HG03442 (cell line): ENCODE results near the gene RPS4Y1.
"Not testable (repeated sequence)": the region's sequence is repeated elsewhere in the genome, so short reads cannot be mapped to it uniquely, and the experiment has no call there.

Experiments
- ATAC-seq: cut with Tn5 transposase; IDR thresholded peaks from one replicate; pipeline ENCODE4 v1.9.1; 2021; ENCODE audit warnings: mild to moderate bottlenecking, moderate library complexity; ENCODE audit not compliant: unreplicated experiment

The RPS4Y1 gene

GRCh38 chrY:2841471-2841893 lies at the start of gene RPS4Y1:
Gene RPS4Y1 (plus strand): TSS chrY:2841602. CDS start chrY:2841625, 23 bp downstream.
- ATAC-seq, result peak; percentile 89

GRCh38 chrY:2796977-2797523 lies 44.4 kb upstream of the RPS4Y1 start:
- ATAC-seq, result no peak

GRCh38 chrY:2797991-2798390 lies 43.4 kb upstream of the RPS4Y1 start:
- no peak for ATAC-seq

- no peak for ATAC-seq
These were observed 41.2 kb upstream of the RPS4Y1 start for GRCh38 chrY:2800246-2800645.

GRCh38 chrY:2817146-2817896 lies 24.1 kb upstream of the RPS4Y1 start:
- not testable (repeated sequence) for ATAC-seq

- no peak for ATAC-seq
These were observed 16.9 kb upstream of the RPS4Y1 start for GRCh38 chrY:2824471-2824870.

- no peak for ATAC-seq
These were observed 12.9 kb upstream of the RPS4Y1 start for GRCh38 chrY:2828497-2828896.

GRCh38 chrY:2835230-2835629 lies 6.2 kb upstream of the RPS4Y1 start:
- ATAC-seq, result no peak

- ATAC-seq, result no peak
These were observed 4.3 kb upstream of the RPS4Y1 start for GRCh38 chrY:2837078-2837477.

- no peak for ATAC-seq
These were observed 3.5 kb upstream of the RPS4Y1 start for GRCh38 chrY:2837932-2838331.

GRCh38 chrY:2846791-2847190 lies 5.4 kb downstream of the RPS4Y1 start:
- ATAC-seq, result no peak

GRCh38 chrY:2848384-2848783 lies 7.0 kb downstream of the RPS4Y1 start:
- ATAC-seq, result no peak

GRCh38 chrY:2849368-2849767 lies 8.0 kb downstream of the RPS4Y1 start:
- no peak for ATAC-seq

GRCh38 chrY:2854145-2854774 lies 12.9 kb downstream of the RPS4Y1 start:
- ATAC-seq, result no peak

GRCh38 chrY:2857068-2857467 lies 15.7 kb downstream of the RPS4Y1 start:
- no peak for ATAC-seq

- ATAC-seq, result no peak
These were observed 16.3 kb downstream of the RPS4Y1 start for GRCh38 chrY:2857686-2858085.

- no peak for ATAC-seq
These were observed 18.4 kb downstream of the RPS4Y1 start for GRCh38 chrY:2859782-2860181.

GRCh38 chrY:2860511-2860910 lies 19.1 kb downstream of the RPS4Y1 start:
- ATAC-seq, result no peak

- ATAC-seq, result no peak
These were observed 25.2 kb downstream of the RPS4Y1 start for GRCh38 chrY:2866581-2866980.

- no peak for ATAC-seq
These were observed 26.1 kb downstream of the RPS4Y1 start for GRCh38 chrY:2867469-2867868.

GRCh38 chrY:2868035-2868607 lies 26.7 kb downstream of the RPS4Y1 start:
- ATAC-seq, result no peak

- not testable (repeated sequence) for ATAC-seq
These were observed 30.8 kb downstream of the RPS4Y1 start for GRCh38 chrY:2872234-2872633.
